D341Med (cell line): ENCODE results near the gene CACNA1C.
A peak's percentile ranks its signal among the peaks of the same experiment; 100 is the strongest.

Experiments used
- DNase-seq: peaks from one replicate; pipeline ENCODE4 v3.0.0; 2012; ENCODE audit warnings: low spot score

CACNA1C gene

GRCh38 chr12:2456813-2457186 lies 404.0 kb downstream of the CACNA1C start:
- DNase-seq = no peak

- DNase-seq = no peak
Measured at GRCh38 chr12:2457215-2457932, 404.6 kb downstream of the CACNA1C start.

- no peak for DNase-seq
Measured at GRCh38 chr12:2457933-2458414, 405.2 kb downstream of the CACNA1C start.

- DNase-seq = no peak
Measured at GRCh38 chr12:2460051-2460670, 407.4 kb downstream of the CACNA1C start.

GRCh38 chr12:2461046-2461445 lies 408.3 kb downstream of the CACNA1C start:
- DNase-seq = no peak

- DNase-seq = no peak
Measured at GRCh38 chr12:2461645-2462044, 408.9 kb downstream of the CACNA1C start.

- DNase-seq = no peak
Measured at GRCh38 chr12:2462087-2462486, 409.3 kb downstream of the CACNA1C start.

- DNase-seq = no peak
Measured at GRCh38 chr12:2463719-2464118, 410.9 kb downstream of the CACNA1C start.

GRCh38 chr12:2465681-2466080 lies 412.9 kb downstream of the CACNA1C start:
- no peak for DNase-seq

GRCh38 chr12:2466211-2466610 lies 413.4 kb downstream of the CACNA1C start:
- DNase-seq = no peak

- no peak for DNase-seq
Measured at GRCh38 chr12:2467447-2468195, 414.8 kb downstream of the CACNA1C start.

GRCh38 chr12:2475984-2476383 lies 423.2 kb downstream of the CACNA1C start:
- DNase-seq = peak; percentile 69

- DNase-seq = no peak
Measured at GRCh38 chr12:2477009-2477766, 424.4 kb downstream of the CACNA1C start.

- no peak for DNase-seq
Measured at GRCh38 chr12:2479851-2480535, 427.2 kb downstream of the CACNA1C start.

GRCh38 chr12:2481346-2481745 lies 428.6 kb downstream of the CACNA1C start:
- DNase-seq = no peak

GRCh38 chr12:2481951-2482350 lies 429.2 kb downstream of the CACNA1C start:
- DNase-seq = no peak

- DNase-seq = no peak
Measured at GRCh38 chr12:2482938-2483660, 430.3 kb downstream of the CACNA1C start.

- DNase-seq = no peak
Measured at GRCh38 chr12:2483713-2484112, 430.9 kb downstream of the CACNA1C start.

GRCh38 chr12:2484141-2484776 lies 431.5 kb downstream of the CACNA1C start:
- no peak for DNase-seq

GRCh38 chr12:2485681-2486080 lies 432.9 kb downstream of the CACNA1C start:
- DNase-seq = no peak

- DNase-seq = no peak
Measured at GRCh38 chr12:2486796-2487195, 434.0 kb downstream of the CACNA1C start.
